A673 (cell line): ENCODE results near the gene FCRLB. TPM values are rescaled to one million over a fixed set of nuclear protein-coding genes. Genes with fewer than 3 reads are reported as not detected.

Source experiments
- BruUV-seq: library from RNA; stranded (reverse); fragments of 400-500 nt; replicated peaks from 2 replicates; lab custom pipeline; 2021; lab: Mats Ljungman, UMichigan
- CTCF ChIA-PET: fragments of 300-600 bp; sonication (Branson Sonifier 250); formaldehyde crosslinking; loops from one replicate; lab custom pipeline; 2022; ENCODE audit warnings: antibody characterized with exemption; lab: Charles Lee
- POLR2A ChIA-PET: fragments of 300-600 bp; sonication (Branson Sonifier 250); formaldehyde crosslinking; loops from one replicate; lab custom pipeline; 2022; ENCODE audit warnings: antibody characterized with exemption; ENCODE audit not compliant: low non-redundant PET; lab: Charles Lee
- DNase-seq: peaks from one replicate; pipeline ENCODE4 v3.0.0-alpha.2; 2015; ENCODE audit warnings: low spot score
- H3K27ac ChIP-seq: fragments of 200-600 bp; sonication (generic); 2 replicates; pipeline ENCODE4 v1.5.1; 2016; ENCODE audit warnings: mixed run types, low read depth, mild to moderate bottlenecking, mixed read lengths, antibody characterized with exemption, low read length; ENCODE audit not compliant: poor library complexity, severe bottlenecking
- H3K27me3 ChIP-seq: fragments of 200-600 bp; sonication (generic); replicated peaks from 2 replicates; pipeline ENCODE4 v1.6.1; 2017; ENCODE audit warnings: mixed run types, low read depth, mild to moderate bottlenecking, mixed read lengths, antibody characterized with exemption, low read length; ENCODE audit not compliant: insufficient read depth, poor library complexity
- H3K36me3 ChIP-seq: fragments of 200-600 bp; sonication (generic); 2 replicates; pipeline ENCODE4 v1.6.1; 2016; ENCODE audit warnings: mixed run types, mild to moderate bottlenecking, mixed read lengths, antibody characterized with exemption, low read length; ENCODE audit not compliant: insufficient read depth, poor library complexity, severe bottlenecking
- H3K4me1 ChIP-seq: fragments of 200-600 bp; sonication (generic); 2 replicates; pipeline ENCODE4 v1.6.1; 2017; ENCODE audit warnings: mixed run types, mild to moderate bottlenecking, mixed read lengths, antibody characterized with exemption, low read length; ENCODE audit not compliant: insufficient read depth, poor library complexity, severe bottlenecking
- H3K4me3 ChIP-seq: fragments of 200-600 bp; sonication (generic); 2 replicates; pipeline ENCODE4 v1.5.1; 2016; ENCODE audit warnings: low read depth, mixed run types, mild to moderate bottlenecking, mixed read lengths, low read length; ENCODE audit not compliant: poor library complexity, severe bottlenecking
- H3K9me3 ChIP-seq: fragments of 200-600 bp; sonication (generic); 2 replicates; pipeline ENCODE4 v1.6.1; 2016; ENCODE audit warnings: mixed run types, low read depth, mild to moderate bottlenecking, mixed read lengths, antibody characterized with exemption, low read length; ENCODE audit not compliant: poor library complexity, severe bottlenecking
- CTCF ChIP-seq: fragments of 300-800, 200-600 bp; sonication (generic); conservative IDR thresholded peaks from 2 replicates; pipeline ENCODE4 v1.5.1; 2017; ENCODE audit warnings: low read depth, mild to moderate bottlenecking, antibody characterized with exemption, low read length, moderate library complexity, mixed read lengths
- EZH2 ChIP-seq: fragments of 200-600 bp; sonication (generic); IDR thresholded peaks from 2 replicates; pipeline ENCODE4 v1.6.1; 2017; ENCODE audit warnings: borderline replicate concordance, low read depth, mild to moderate bottlenecking, mixed read lengths, antibody characterized with exemption, low read length; ENCODE audit not compliant: poor library complexity, severe bottlenecking
- intact Hi-C: fragments of 100-400 bp; cut with micrococcal nuclease; formaldehyde crosslinking; loops from one replicate; pipeline ENCODE4 v1.10.0; 2022; ENCODE audit not compliant: unreplicated experiment
- total RNA-seq: library from RNA; stranded (reverse); gene quantifications from 2 replicates; pipeline ENCODE4 v1.2.3, GENCODE V29; 2021

Gene FCRLB
- total RNA-seq, 1 experiment from 2014 or later = 0.67 TPM

DNA sequence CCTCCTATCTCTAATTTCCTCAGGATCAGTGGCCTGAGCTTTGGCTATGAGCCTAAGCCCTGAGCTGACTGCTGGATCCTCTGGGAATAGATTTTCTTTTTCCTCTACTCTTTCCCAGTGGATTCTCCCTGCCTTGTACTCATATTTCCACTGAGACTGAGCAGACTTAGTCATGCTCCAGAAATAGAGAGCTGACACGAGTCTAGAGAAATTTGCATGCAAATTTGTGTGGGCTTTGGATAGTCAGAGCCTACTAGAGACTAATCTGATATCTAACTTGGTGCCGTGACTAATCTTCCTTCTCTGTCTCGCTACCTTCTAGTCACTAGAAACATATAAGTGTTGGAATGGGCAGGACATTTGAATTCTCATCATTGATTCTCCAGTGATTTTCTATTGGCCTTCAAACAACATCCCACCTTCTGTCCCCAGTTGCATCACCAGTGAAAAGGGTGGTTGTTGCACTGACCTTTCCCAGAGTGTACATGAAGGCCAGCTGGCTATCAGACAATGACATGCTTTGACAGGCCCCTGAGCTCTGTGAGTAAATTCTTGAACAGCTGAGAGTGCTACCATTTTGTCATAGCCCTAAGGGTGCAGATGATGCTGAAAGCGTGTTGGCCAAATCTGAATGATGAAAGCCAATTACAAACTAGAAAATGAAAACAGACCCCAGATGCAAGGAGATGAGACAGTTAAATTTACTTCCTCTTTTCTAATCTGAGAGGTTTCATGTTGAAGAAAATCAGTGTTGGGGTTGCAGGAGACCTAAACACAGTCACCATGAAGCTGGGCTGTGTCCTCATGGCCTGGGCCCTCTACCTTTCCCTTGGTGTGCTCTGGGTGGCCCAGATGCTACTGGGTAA lies 14.6 kb upstream of the FCRLB start, which contains the start of gene FCRLA:
Gene FCRLA (plus strand): TSS at position 748 of the 866 bp plus-strand sequence. CDS start 36 bp downstream, at position 784.
- Histone ChIP-seq H3K9me3 (no peaks in the 10 kb centered on the region), H3K4me3 (no peak within 1 kb of the TSS), H3K27me3 (no peaks in the 10 kb centered on the region), H3K36me3 (no peaks in the 10 kb centered on the region), H3K4me1 (peaks cover 4% of the 10 kb centered on the region), H3K27ac (no peak within 1 kb of the TSS)
- TF ChIP-seq CTCF (no peak), EZH2 (no peak)
- ChIA-PET POLR2A (no interaction called here), CTCF (no interaction called here)
- peak; percentile 64 for DNase-seq
- BruUV-seq = no TSS peak
- intact Hi-C loops = no loop called here

- H3K27me3 ChIP-seq = no peaks in the 10 kb centered on the region
- no TSS peak for BruUV-seq
- TF ChIP-seq CTCF (no peak), EZH2 (no peak)
- no peak for DNase-seq
- no peaks in the 10 kb centered on the region for H3K9me3 ChIP-seq
- POLR2A ChIA-PET = no interaction called here
- H3K4me3 ChIP-seq = no peak overlapping the region
- no peaks in the 10 kb centered on the region for H3K36me3 ChIP-seq
- intact Hi-C loops = no loop called here
- H3K4me1 ChIP-seq = peaks cover 4% of the 10 kb centered on the region
- no peak overlapping the region for H3K27ac ChIP-seq
- CTCF ChIA-PET = no interaction called here
These were observed 13.8 kb upstream of the FCRLB start for GRCh38 chr1:161707503-161707902.

GRCh38 chr1:161709373-161709772 lies 12.0 kb upstream of the FCRLB start:
- DNase-seq = no peak
- Histone ChIP-seq H3K4me3 (no peak overlapping the region), H3K27me3 (no peaks in the 10 kb centered on the region), H3K4me1 (peaks cover 4% of the 10 kb centered on the region), H3K27ac (no peak overlapping the region), H3K36me3 (no peaks in the 10 kb centered on the region), H3K9me3 (no peaks in the 10 kb centered on the region)
- ChIA-PET POLR2A (no interaction called here), CTCF (no interaction called here)
- intact Hi-C loops = no loop called here
- no TSS peak for BruUV-seq
- TF ChIP-seq EZH2 = no peak
- TF ChIP-seq CTCF = no peak
